ENCODE data around the gene DRC7. TPM values are rescaled to one million over a fixed set of nuclear protein-coding genes. Genes with fewer than 3 reads are reported as not detected.

Gene DRC7
- total and polyA plus RNA-seq, 7 donors: not detected

GRCh38 chr16:57752581-57753447, 58.2 kb downstream of the DRC7 start:
- Histone ChIP-seq H3K36me3 (peaks cover 0 to 35% (median 13%) of the 10 kb centered on the region in 4 donors), H3K27me3 (no peaks in the 10 kb centered on the region), H3K4me3 (no peak overlapping the region), H3K27ac (no peak overlapping the region), H3K9me3 (no peaks in the 10 kb centered on the region), H3K4me1 (peaks cover 0 to 9% (median 2%) of the 10 kb centered on the region in 4 donors)
- DNase-seq: no peak
- intact Hi-C loops (cut with DNase I): no loop called here
- TF ChIP-seq POLR2AphosphoS5 (IDR thresholded peaks at IDR 0.05): no peak
- TF ChIP-seq, protein P1, sequence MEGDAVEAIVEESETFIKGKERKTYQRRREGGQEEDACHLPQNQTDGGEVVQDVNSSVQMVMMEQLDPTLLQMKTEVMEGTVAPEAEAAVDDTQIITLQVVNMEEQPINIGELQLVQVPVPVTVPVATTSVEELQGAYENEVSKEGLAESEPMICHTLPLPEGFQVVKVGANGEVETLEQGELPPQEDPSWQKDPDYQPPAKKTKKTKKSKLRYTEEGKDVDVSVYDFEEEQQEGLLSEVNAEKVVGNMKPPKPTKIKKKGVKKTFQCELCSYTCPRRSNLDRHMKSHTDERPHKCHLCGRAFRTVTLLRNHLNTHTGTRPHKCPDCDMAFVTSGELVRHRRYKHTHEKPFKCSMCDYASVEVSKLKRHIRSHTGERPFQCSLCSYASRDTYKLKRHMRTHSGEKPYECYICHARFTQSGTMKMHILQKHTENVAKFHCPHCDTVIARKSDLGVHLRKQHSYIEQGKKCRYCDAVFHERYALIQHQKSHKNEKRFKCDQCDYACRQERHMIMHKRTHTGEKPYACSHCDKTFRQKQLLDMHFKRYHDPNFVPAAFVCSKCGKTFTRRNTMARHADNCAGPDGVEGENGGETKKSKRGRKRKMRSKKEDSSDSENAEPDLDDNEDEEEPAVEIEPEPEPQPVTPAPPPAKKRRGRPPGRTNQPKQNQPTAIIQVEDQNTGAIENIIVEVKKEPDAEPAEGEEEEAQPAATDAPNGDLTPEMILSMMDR (IDR thresholded peaks at IDR 0.05): no peak
- TF ChIP-seq EP300 (IDR thresholded peaks at IDR 0.05): no peak
- no peak for TF ChIP-seq POLR2A (IDR thresholded peaks at IDR 0.05)
- WGBS, 2 donors: 89 to 92% methylated on average over 44 of the region's 44 CpGs

DNA sequence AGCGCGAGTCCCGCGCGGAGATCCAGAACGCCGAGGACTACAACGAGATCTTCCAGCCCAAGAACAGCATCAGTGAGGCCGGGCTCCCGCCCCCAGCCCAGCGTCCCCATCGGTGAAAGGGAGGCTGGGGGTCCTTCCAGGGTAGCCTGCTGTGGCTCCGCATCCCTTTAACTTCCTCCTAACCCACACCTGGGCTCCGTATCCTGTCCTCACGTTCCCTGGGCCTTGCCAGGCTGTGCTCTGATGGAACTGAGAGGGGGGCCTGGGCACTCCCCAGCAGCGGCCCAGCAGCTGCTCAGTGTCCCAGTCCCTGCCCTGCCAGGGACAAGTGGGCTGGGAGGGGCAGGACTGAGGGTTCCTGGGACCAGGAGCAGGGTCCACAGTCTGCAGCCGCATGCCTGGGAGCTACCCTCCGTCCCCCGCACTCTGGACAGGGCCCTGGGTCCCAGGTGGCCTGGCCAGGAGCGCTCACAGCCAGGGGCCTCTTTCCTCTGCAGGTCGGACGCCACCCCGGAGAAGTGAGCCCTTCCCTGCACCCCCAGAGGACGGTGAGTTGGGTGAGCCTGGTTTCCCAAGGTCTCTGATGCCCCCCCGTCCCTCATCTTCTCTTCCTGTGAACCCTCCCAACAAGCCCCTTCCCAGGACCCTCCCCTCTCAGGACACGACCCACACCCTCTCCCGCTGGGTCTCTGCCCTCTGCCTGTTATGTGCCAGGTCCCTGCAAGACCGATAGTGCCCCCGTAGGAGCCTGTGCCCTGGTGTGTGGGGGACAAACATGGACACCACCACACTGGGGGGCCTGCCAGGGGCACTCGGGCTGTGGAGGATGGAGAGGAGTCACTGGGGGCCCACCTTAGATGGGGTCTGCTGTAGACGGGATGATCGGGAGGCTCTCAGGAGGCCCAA, 59.1 kb downstream of the DRC7 start:
- peaks cover 0 to 9% (median 2%) of the 10 kb centered on the region in 4 donors for H3K4me1 ChIP-seq
- 93 to 95% methylated on average over 32 of the region's 32 CpGs for WGBS, 2 donors
- H3K27me3 ChIP-seq: no peaks in the 10 kb centered on the region
- TF ChIP-seq, protein P1 (IDR thresholded peaks at IDR 0.05): no peak
- H3K9me3 ChIP-seq: no peaks in the 10 kb centered on the region
- H3K4me3 ChIP-seq: no peak overlapping the region
- no peak for DNase-seq
- peaks cover 0 to 43% (median 13%) of the 10 kb centered on the region in 4 donors for H3K36me3 ChIP-seq
- no peak overlapping the region for H3K27ac ChIP-seq
- intact Hi-C loops (cut with DNase I): no loop called here

DNA sequence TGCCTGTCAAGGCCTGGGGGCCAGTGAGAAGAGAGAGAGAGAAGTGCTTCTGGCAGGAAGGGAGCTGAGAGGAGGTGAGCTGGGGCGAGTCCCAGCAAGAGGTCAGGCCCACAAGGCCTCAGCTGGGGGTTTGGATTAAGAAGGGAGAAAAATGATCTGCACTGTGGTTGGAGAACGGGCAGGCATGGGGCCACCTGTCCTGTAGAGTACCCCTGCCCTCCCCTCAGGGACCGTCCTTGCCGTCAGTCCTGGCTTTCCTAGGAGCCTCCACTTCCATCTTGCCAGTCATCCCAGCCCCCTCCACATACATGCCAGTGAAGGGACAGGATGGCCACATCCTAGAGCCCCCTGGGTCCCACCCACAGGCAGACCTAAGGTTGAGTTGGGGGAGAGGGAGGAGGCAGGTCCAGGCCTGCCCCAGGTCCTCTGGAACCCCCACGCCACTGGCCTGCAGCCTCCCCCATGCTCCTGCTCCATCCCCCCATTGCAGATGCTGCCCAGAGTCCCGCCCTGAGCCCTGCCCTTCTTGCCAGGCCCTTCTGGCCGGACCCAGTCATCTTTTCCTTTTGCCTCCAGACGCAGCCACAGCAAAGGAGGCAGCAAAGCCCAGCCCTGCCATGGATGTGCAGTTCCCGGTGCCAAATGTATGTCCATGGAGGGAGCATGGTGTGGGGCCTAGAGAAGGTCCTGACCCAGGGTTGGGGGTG, 59.9 kb downstream of the DRC7 start:
- peaks cover 0 to 44% (median 13%) of the 10 kb centered on the region in 4 donors for H3K36me3 ChIP-seq
- H3K9me3 ChIP-seq: no peaks in the 10 kb centered on the region
- 83 to 90% methylated on average over 9 of the region's 9 CpGs for WGBS, 2 donors
- H3K27me3 ChIP-seq: no peaks in the 10 kb centered on the region
- H3K4me1 ChIP-seq: peaks cover 0 to 9% (median 2%) of the 10 kb centered on the region in 4 donors
- H3K27ac ChIP-seq: no peak overlapping the region
- intact Hi-C loops (cut with DNase I): no loop called here
- H3K4me3 ChIP-seq: no peak overlapping the region
- TF ChIP-seq EP300 (IDR thresholded peaks at IDR 0.05) (no peak), POLR2A (IDR thresholded peaks at IDR 0.05) (no peak), POLR2AphosphoS5 (IDR thresholded peaks at IDR 0.05) (no peak)
- TF ChIP-seq, protein P1 (IDR thresholded peaks at IDR 0.05): no peak
- DNase-seq: no peak

DNA sequence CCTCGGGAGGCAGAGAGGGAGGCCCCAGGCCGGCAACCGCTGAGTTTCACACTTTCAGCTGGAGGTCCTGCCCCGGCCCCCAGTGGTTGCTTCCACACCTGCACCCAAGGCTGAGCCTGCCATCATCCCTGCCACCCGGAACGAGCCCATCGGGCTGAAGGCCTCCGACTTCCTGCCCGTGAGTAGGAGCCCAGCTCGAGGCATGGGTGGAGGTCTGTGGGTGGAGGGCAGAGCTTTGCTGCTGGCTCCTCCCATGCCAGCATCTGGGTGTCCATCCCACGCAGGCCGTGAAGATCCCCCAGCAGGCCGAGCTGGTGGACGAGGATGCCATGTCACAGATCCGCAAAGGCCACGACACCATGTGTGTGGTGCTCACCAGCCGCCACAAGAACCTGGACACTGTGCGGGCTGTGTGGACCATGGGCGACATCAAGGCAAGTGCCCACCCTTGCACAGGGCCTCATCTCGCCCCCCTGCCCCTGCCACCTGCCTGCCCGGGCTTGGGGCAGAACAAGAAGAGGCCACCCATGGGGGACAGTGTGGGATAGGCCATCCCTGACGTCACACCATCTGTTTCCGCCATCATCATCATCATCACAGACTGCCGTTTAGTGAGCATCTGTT, 60.6 kb downstream of the DRC7 start:
- intact Hi-C loops (cut with DNase I): no loop called here
- Histone ChIP-seq H3K9me3 (no peaks in the 10 kb centered on the region), H3K4me3 (no peak overlapping the region), H3K27ac (no peak overlapping the region), H3K27me3 (no peaks in the 10 kb centered on the region), H3K36me3 (peaks cover 0 to 51% (median 13%) of the 10 kb centered on the region in 4 donors), H3K4me1 (peaks cover 0 to 9% (median 2%) of the 10 kb centered on the region in 4 donors)
- TF ChIP-seq, protein P1 (IDR thresholded peaks at IDR 0.05): no peak
- no peak for TF ChIP-seq POLR2A (IDR thresholded peaks at IDR 0.05)
- no peak for TF ChIP-seq POLR2AphosphoS5 (IDR thresholded peaks at IDR 0.05)
- TF ChIP-seq EP300 (IDR thresholded peaks at IDR 0.05): no peak
- 90 to 91% methylated on average over 24 of the region's 24 CpGs for WGBS, 2 donors
- no peak for DNase-seq
